H9 (cell line): ENCODE results near the gene TMEM269. TPM values are rescaled to one million over a fixed set of nuclear protein-coding genes. Genes with fewer than 3 reads are reported as not detected.

ENCODE experiments used
- DNase-seq: peaks from one replicate; pipeline ENCODE4 v3.0.0-alpha.2; 2017
- H2AFZ ChIP-seq: one replicate; pipeline ENCODE4 v1.6.1; 2013; ENCODE audit warnings: mild to moderate bottlenecking, low read length, control low read depth, moderate library complexity
- H2AK5ac ChIP-seq: 2 replicates; pipeline ENCODE4 v1.6.1; 2013; ENCODE audit warnings: low read length, control low read depth, mixed read lengths; ENCODE audit not compliant: insufficient read length
- H2BK120ac ChIP-seq: one replicate; pipeline ENCODE4 v1.6.1; 2013; ENCODE audit warnings: low read depth, mild to moderate bottlenecking, low read length, control low read depth, inconsistent platforms; ENCODE audit not compliant: poor library complexity, severe bottlenecking
- H2BK12ac ChIP-seq: 2 replicates; pipeline ENCODE4 v1.6.1; 2013; ENCODE audit warnings: low read length, control low read depth, mixed read lengths, low read depth; ENCODE audit not compliant: insufficient read length
- H2BK15ac ChIP-seq: 2 replicates; pipeline ENCODE4 v1.6.1; 2013; ENCODE audit warnings: low read depth, low read length, control low read depth
- H2BK20ac ChIP-seq: one replicate; pipeline ENCODE4 v1.6.1; 2013; ENCODE audit warnings: low read depth, mild to moderate bottlenecking, low read length, control low read depth, inconsistent platforms; ENCODE audit not compliant: poor library complexity, severe bottlenecking
- H2BK5ac ChIP-seq: 2 replicates; pipeline ENCODE4 v1.6.1; 2013; ENCODE audit warnings: low read length, control low read depth, mixed read lengths; ENCODE audit not compliant: insufficient read length
- H3K14ac ChIP-seq: 2 replicates; pipeline ENCODE4 v1.6.1; 2013; ENCODE audit warnings: low read length, control low read depth; ENCODE audit not compliant: insufficient read depth
- H3K18ac ChIP-seq: 2 replicates; pipeline ENCODE4 v1.6.1; 2013; ENCODE audit warnings: low read depth, mild to moderate bottlenecking, mixed read lengths, low read length, control low read depth; ENCODE audit not compliant: insufficient read length
- H3K23ac ChIP-seq: 2 replicates; pipeline ENCODE4 v1.6.1; 2013; ENCODE audit warnings: low read length, control low read depth, mixed read lengths, low read depth; ENCODE audit not compliant: insufficient read length
- H3K23me2 ChIP-seq: 2 replicates; pipeline ENCODE4 v1.6.1; 2013; ENCODE audit warnings: low read depth, mild to moderate bottlenecking, mixed read lengths, low read length, control low read depth; ENCODE audit not compliant: insufficient read length, poor library complexity, severe bottlenecking
- H3K27ac ChIP-seq: 2 replicates; pipeline ENCODE4 v1.5.1; 2013; ENCODE audit warnings: low read length, control low read depth, mixed read lengths, low read depth; ENCODE audit not compliant: insufficient read length
- H3K27me3 ChIP-seq: 2 replicates; pipeline ENCODE4 v1.6.1; 2013; ENCODE audit warnings: low read length, control low read depth, inconsistent platforms; ENCODE audit not compliant: insufficient read depth
- H3K4ac ChIP-seq: 2 replicates; pipeline ENCODE4 v1.6.1; 2013; ENCODE audit warnings: low read depth, mild to moderate bottlenecking, control low read depth, inconsistent platforms, low read length, moderate library complexity
- H3K4me1 ChIP-seq: 2 replicates; pipeline ENCODE4 v1.6.1; 2013; ENCODE audit warnings: low read length, control low read depth, inconsistent platforms; ENCODE audit not compliant: insufficient read depth
- H3K4me2 ChIP-seq: 2 replicates; pipeline ENCODE4 v1.6.1; 2013; ENCODE audit warnings: low read length, control low read depth, mixed read lengths; ENCODE audit not compliant: insufficient read length, insufficient read depth
- H3K56ac ChIP-seq: 2 replicates; pipeline ENCODE4 v1.6.1; 2013; ENCODE audit warnings: low read depth, mild to moderate bottlenecking, mixed read lengths, low read length, control low read depth; ENCODE audit not compliant: insufficient read length
- H3K79me1 ChIP-seq: 2 replicates; pipeline ENCODE4 v1.6.1; 2013; ENCODE audit warnings: low read depth, mild to moderate bottlenecking, moderate library complexity, low read length, control low read depth, inconsistent platforms; ENCODE audit not compliant: insufficient read depth, poor library complexity, severe bottlenecking
- H3K79me2 ChIP-seq: 2 replicates; pipeline ENCODE4 v1.6.1; 2013; ENCODE audit warnings: low read length, control low read depth, inconsistent platforms; ENCODE audit not compliant: insufficient read depth
- H3K9ac ChIP-seq: 2 replicates; pipeline ENCODE4 v1.6.1; 2013; ENCODE audit warnings: low read length, control low read depth, mixed read lengths; ENCODE audit not compliant: insufficient read length; ENCODE audit errors: extremely low read depth
- H3K9me3 ChIP-seq: one replicate; pipeline ENCODE4 v1.6.1; 2013; ENCODE audit warnings: low read depth, low read length, inconsistent platforms; ENCODE audit not compliant: control insufficient read depth
- H3T11ph ChIP-seq: one replicate; pipeline ENCODE4 v1.6.1; 2013; ENCODE audit warnings: mild to moderate bottlenecking, low read length, control low read depth, inconsistent platforms
- H4K20me1 ChIP-seq: one replicate; pipeline ENCODE4 v1.6.1; 2013; ENCODE audit not compliant: control insufficient read depth, insufficient read length, insufficient read depth
- H4K5ac ChIP-seq: 2 replicates; pipeline ENCODE4 v1.6.1; 2013; ENCODE audit warnings: low read depth, mild to moderate bottlenecking, mixed read lengths, low read length, control low read depth; ENCODE audit not compliant: insufficient read length
- H4K8ac ChIP-seq: replicated peaks from 2 replicates; pipeline ENCODE4 v1.6.1; 2013; ENCODE audit warnings: low read length, control low read depth, mixed read lengths, low read depth; ENCODE audit not compliant: insufficient read length
- H4K91ac ChIP-seq: 2 replicates; pipeline ENCODE4 v1.6.1; 2013; ENCODE audit warnings: low read depth, mild to moderate bottlenecking, moderate library complexity, mixed read lengths, low read length, control low read depth; ENCODE audit not compliant: insufficient read length
- H3K27ac Mint-ChIP-seq, 3 experiments: 2 replicates in 2 of 3; 3 replicates in 1 of 3; pipeline ENCODE4 v1.8.0; 2020 to 2021; ENCODE audit warnings: mixed read lengths in 3 of 3, mild to moderate bottlenecking in 1 of 3, moderate library complexity in 1 of 3
- H3K27me3 Mint-ChIP-seq: 2 replicates; pipeline ENCODE4 v1.8.0; 2021; ENCODE audit warnings: low read depth, mild to moderate bottlenecking, moderate library complexity, mixed read lengths
- H3K36me3 Mint-ChIP-seq, 3 experiments: 2 replicates in 2 of 3; 3 replicates in 1 of 3; pipeline ENCODE4 v1.8.0; 2020 to 2021; ENCODE audit warnings: low read depth in 3 of 3, mixed read lengths in 3 of 3; ENCODE audit not compliant: insufficient read depth in 1 of 3
- H3K4me1 Mint-ChIP-seq, 2 experiments: 2 replicates each; pipeline ENCODE4 v1.8.0; 2020; ENCODE audit warnings: mixed read lengths in 2 of 2
- H3K4me3 Mint-ChIP-seq, 2 experiments: 2 replicates in 1 of 2; 3 replicates in 1 of 2; pipeline ENCODE4 v1.8.0; 2020 to 2021; ENCODE audit warnings: mild to moderate bottlenecking in 2 of 2, mixed read lengths in 2 of 2, moderate library complexity in 1 of 2
- H3K9me3 Mint-ChIP-seq, 2 experiments: 2 replicates in 1 of 2; 3 replicates in 1 of 2; pipeline ENCODE4 v1.8.0; 2020; ENCODE audit warnings: mild to moderate bottlenecking in 2 of 2, mixed read lengths in 2 of 2, moderate library complexity in 1 of 2
- WGBS: extraction: QIAGEN DNeasy Blood & Tissue Kit; methylation state at CpG from one replicate; pipeline ENCODE4 v1.1.7; 2013; ENCODE audit warnings: missing lambda C conversion rate, low lambda C conversion rate, mixed read lengths; ENCODE audit not compliant: insufficient read length; ENCODE audit errors: extremely low coverage; 5-methylcytosine and 5-hydroxymethylcytosine counted together
- total RNA-seq: library from RNA; stranded (reverse); gene quantifications from 2 replicates; pipeline ENCODE4 v1.2.1, GENCODE V29; 2021
- TF ChIP-seq, protein P1 (sequence below): fragments of 200-600 bp; sonication (generic); conservative IDR thresholded peaks from 3 replicates; pipeline ENCODE4 v1.8.0; 2021; ENCODE audit warnings: antibody characterized with exemption, mild to moderate bottlenecking

Gene TMEM269
- total RNA-seq, 1 experiment from 2014 or later = 0.17 TPM

DNA sequence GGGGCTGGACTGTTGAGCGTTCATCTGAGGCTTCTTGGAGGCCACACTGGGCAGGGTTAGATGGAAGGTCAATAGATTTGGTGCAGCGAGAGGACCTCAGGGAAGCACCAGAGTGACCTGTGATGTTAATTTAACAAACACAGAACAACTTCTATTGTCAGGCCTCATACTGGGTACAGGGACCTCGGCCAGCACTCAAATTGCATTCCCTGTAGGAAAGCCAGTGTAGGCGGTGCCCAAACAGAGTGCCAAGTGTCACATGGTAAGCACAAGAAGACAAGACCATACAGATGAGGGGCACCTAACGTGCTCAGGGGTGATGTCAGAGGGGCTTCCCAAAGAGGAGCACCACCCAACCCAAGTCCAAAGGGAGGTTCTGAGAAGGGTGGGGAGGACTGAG is 1.3 kb downstream of the TMEM269 start:
- no CpG with 5 or more reads among the region's 5 CpGs for WGBS
- no peaks in the 10 kb centered on the region for H4K20me1 ChIP-seq

More for the DNA sequence above, 1.3 kb downstream of the TMEM269 start:
- Histone ChIP-seq H3K23ac (no peak overlapping the region), H2BK120ac (no peak overlapping the region), H3K9ac (no peak overlapping the region), H2BK20ac (no peak overlapping the region), H4K5ac (no peak overlapping the region), H2AK5ac (no peak overlapping the region), H3K4me2 (no peak overlapping the region), H2BK15ac (no peak overlapping the region), H3K23me2 (no peaks in the 10 kb centered on the region), H3K14ac (no peak overlapping the region), H3K79me2 (no peaks in the 10 kb centered on the region), H3K4ac (no peak overlapping the region), H2BK12ac (no peak overlapping the region), H4K8ac (no peak overlapping the region), H3K79me1 (no peaks in the 10 kb centered on the region), H3K27me3 (no peaks in the 10 kb centered on the region), H3K56ac (no peak overlapping the region), H3T11ph (no peak overlapping the region), H3K27ac (no peak overlapping the region), H3K18ac (no peak overlapping the region), H4K91ac (no peak overlapping the region), H2AFZ (no peak overlapping the region), H2BK5ac (no peak overlapping the region), H3K4me1 (no peaks in the 10 kb centered on the region), H3K9me3 (no peaks in the 10 kb centered on the region)
- Mint-ChIP-seq H3K36me3 (peaks cover 5 to 25% (median 11%) of the 10 kb centered on the region in 3 experiments; a peak in 6 of 7 replicates), H3K9me3 (no peaks in the 10 kb centered on the region), H3K4me1 (peaks cover 10% of the 10 kb centered on the region in 2 experiments), H3K27me3 (no peaks in the 10 kb centered on the region; the same call in 1 of the 2 replicates), H3K4me3 (no peak overlapping the region; a peak in 1 of 5 replicates), H3K27ac (no peak overlapping the region; a peak in 2 of 7 replicates)
- no peak for DNase-seq
- TF ChIP-seq, protein P1, sequence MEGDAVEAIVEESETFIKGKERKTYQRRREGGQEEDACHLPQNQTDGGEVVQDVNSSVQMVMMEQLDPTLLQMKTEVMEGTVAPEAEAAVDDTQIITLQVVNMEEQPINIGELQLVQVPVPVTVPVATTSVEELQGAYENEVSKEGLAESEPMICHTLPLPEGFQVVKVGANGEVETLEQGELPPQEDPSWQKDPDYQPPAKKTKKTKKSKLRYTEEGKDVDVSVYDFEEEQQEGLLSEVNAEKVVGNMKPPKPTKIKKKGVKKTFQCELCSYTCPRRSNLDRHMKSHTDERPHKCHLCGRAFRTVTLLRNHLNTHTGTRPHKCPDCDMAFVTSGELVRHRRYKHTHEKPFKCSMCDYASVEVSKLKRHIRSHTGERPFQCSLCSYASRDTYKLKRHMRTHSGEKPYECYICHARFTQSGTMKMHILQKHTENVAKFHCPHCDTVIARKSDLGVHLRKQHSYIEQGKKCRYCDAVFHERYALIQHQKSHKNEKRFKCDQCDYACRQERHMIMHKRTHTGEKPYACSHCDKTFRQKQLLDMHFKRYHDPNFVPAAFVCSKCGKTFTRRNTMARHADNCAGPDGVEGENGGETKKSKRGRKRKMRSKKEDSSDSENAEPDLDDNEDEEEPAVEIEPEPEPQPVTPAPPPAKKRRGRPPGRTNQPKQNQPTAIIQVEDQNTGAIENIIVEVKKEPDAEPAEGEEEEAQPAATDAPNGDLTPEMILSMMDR = no peak
